Panc1 (cell line): ENCODE results near the gene KRT4. TPM values are rescaled to one million over a fixed set of nuclear protein-coding genes. Genes with fewer than 3 reads are reported as not detected.

Experiments used
- ATAC-seq: fragments of 200-7000 bp; cut with Tn5 transposase; 2 replicates; pipeline ENCODE4 v1.9.1; 2020; ENCODE audit warnings: mild to moderate bottlenecking, moderate library complexity
- BruUV-seq: library from RNA; stranded (reverse); fragments of 400-500 nt; replicated peaks from 2 replicates; lab custom pipeline; 2021; lab: Mats Ljungman, UMichigan
- CTCF ChIA-PET: fragments of 300-600 bp; sonication (Branson Sonifier 250); formaldehyde crosslinking; loops from one replicate; lab custom pipeline; 2022; ENCODE audit warnings: antibody characterized with exemption; lab: Charles Lee
- POLR2A ChIA-PET: fragments of 300-600 bp; sonication (Branson Sonifier 250); formaldehyde crosslinking; loops from one replicate; lab custom pipeline; 2022; ENCODE audit warnings: antibody characterized with exemption; lab: Charles Lee
- DNase-seq: peaks from one replicate; pipeline ENCODE4 v3.0.0-alpha.2; 2010; ENCODE audit warnings: low read depth, low spot score
- H3K27ac ChIP-seq: 2 replicates; pipeline ENCODE4 v1.5.1; 2011; ENCODE audit warnings: mild to moderate bottlenecking, low read length, inconsistent platforms
- H3K27me3 ChIP-seq: fragments of 200-500 bp; sonication (Bioruptor generic); 2 replicates; pipeline ENCODE4 v1.6.0; 2014; ENCODE audit warnings: low read length, inconsistent platforms; ENCODE audit not compliant: control insufficient read depth, insufficient read depth
- H3K36me3 ChIP-seq: fragments of 200-500 bp; sonication (Bioruptor generic); 2 replicates; pipeline ENCODE4 v1.5.1; 2014; ENCODE audit warnings: inconsistent platforms, mild to moderate bottlenecking, low read length, moderate library complexity; ENCODE audit not compliant: control insufficient read depth, insufficient read depth
- H3K4me1 ChIP-seq: 2 replicates; pipeline ENCODE4 v1.5.1; 2011; ENCODE audit warnings: inconsistent platforms, mild to moderate bottlenecking, low read length, moderate library complexity; ENCODE audit not compliant: control insufficient read depth, insufficient read depth
- H3K4me3 ChIP-seq, 2 experiments: 2 replicates each; pipeline ENCODE4 v1.5.1; 2011 to 2012; ENCODE audit warnings: low read depth in 2 of 2, low read length in 2 of 2, mild to moderate bottlenecking in 2 of 2, inconsistent platforms in 1 of 2, moderate library complexity in 1 of 2
- H3K9me3 ChIP-seq: fragments of 200-500 bp; sonication (Bioruptor generic); 2 replicates; pipeline ENCODE4 v1.5.1; 2014; ENCODE audit warnings: low read depth, mild to moderate bottlenecking, inconsistent platforms, low read length, moderate library complexity; ENCODE audit not compliant: control insufficient read depth, insufficient read depth
- POLR2AphosphoS5 ChIP-seq: IDR thresholded peaks from 2 replicates; pipeline ENCODE4 v1.6.1; 2012; ENCODE audit warnings: mild to moderate bottlenecking, low read depth, low read length, moderate library complexity
- SIN3A ChIP-seq: IDR thresholded peaks from 2 replicates; pipeline ENCODE4 v1.6.1; 2012; ENCODE audit warnings: low read depth, mild to moderate bottlenecking, low read length, moderate library complexity, borderline replicate concordance; ENCODE audit not compliant: insufficient read depth
- TCF7L2 ChIP-seq: IDR thresholded peaks from 2 replicates; pipeline ENCODE4 v1.6.1; 2011; ENCODE audit warnings: mild to moderate bottlenecking, low read depth, low read length, inconsistent platforms
- in situ Hi-C: cut with HindIII; loops from 2 replicates; pipeline ENCODE4 v1.10.0; 2016; ENCODE audit warnings: low sequenced_read_pairs, low pct_unique_long_range_greater_than_20kb
- intact Hi-C: fragments of 100-400 bp; cut with micrococcal nuclease; formaldehyde crosslinking; loops from one replicate; pipeline ENCODE4 v1.10.0; 2022; ENCODE audit not compliant: unreplicated experiment
- total RNA-seq: library from RNA; stranded (reverse); gene quantifications from one replicate; pipeline ENCODE4 v1.2.1, GENCODE V29; 2021; ENCODE audit not compliant: unreplicated experiment
- TF ChIP-seq, protein P1 (sequence below), 2 experiments: IDR thresholded peaks; 2 replicates each; pipeline ENCODE4 v1.6.1; 2011 to 2012; ENCODE audit warnings: low read depth in 2 of 2, control low read depth in 1 of 2, low read length in 1 of 2, mild to moderate bottlenecking in 1 of 2, moderate library complexity in 1 of 2; ENCODE audit not compliant: insufficient read depth in 1 of 2
- TF ChIP-seq, protein P2 (sequence below): fragments of 450-650 bp; IDR thresholded peaks from 2 replicates; pipeline ENCODE4 v1.5.1; 2017; ENCODE audit warnings: mild to moderate bottlenecking

KRT4 gene
- total RNA-seq, 1 experiment from 2014 or later: 0.15 TPM

DNA sequence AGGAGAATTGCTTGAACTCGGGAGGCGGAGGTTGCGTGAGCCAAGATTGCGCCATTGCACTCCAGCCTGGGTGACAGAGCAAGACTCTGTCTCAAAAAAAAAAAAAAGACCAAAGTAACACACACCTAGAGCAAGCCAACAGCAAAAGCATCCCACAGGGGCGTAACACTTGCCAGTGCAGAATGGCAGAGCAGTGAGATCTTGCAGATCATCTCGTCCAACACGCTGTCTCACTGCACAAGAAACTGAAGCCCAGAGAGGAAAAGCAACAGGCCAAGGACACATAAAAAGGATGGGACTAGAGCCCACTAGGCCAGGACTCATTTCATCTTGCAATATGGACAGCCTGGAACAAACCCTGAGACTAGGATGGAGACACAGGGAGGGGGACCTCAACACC, 47.6 kb upstream of the KRT4 start:
- TF ChIP-seq TCF7L2 (no peak), POLR2AphosphoS5 (no peak), SIN3A (no peak)
- TF ChIP-seq, protein P1, sequence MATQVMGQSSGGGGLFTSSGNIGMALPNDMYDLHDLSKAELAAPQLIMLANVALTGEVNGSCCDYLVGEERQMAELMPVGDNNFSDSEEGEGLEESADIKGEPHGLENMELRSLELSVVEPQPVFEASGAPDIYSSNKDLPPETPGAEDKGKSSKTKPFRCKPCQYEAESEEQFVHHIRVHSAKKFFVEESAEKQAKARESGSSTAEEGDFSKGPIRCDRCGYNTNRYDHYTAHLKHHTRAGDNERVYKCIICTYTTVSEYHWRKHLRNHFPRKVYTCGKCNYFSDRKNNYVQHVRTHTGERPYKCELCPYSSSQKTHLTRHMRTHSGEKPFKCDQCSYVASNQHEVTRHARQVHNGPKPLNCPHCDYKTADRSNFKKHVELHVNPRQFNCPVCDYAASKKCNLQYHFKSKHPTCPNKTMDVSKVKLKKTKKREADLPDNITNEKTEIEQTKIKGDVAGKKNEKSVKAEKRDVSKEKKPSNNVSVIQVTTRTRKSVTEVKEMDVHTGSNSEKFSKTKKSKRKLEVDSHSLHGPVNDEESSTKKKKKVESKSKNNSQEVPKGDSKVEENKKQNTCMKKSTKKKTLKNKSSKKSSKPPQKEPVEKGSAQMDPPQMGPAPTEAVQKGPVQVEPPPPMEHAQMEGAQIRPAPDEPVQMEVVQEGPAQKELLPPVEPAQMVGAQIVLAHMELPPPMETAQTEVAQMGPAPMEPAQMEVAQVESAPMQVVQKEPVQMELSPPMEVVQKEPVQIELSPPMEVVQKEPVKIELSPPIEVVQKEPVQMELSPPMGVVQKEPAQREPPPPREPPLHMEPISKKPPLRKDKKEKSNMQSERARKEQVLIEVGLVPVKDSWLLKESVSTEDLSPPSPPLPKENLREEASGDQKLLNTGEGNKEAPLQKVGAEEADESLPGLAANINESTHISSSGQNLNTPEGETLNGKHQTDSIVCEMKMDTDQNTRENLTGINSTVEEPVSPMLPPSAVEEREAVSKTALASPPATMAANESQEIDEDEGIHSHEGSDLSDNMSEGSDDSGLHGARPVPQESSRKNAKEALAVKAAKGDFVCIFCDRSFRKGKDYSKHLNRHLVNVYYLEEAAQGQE (IDR thresholded peaks at IDR 0.05; ENCODE audit: insufficient read depth in 1 of 2, low read depth in 2 of 2, low read length in 1 of 2): no peak
- TF ChIP-seq, protein P2, sequence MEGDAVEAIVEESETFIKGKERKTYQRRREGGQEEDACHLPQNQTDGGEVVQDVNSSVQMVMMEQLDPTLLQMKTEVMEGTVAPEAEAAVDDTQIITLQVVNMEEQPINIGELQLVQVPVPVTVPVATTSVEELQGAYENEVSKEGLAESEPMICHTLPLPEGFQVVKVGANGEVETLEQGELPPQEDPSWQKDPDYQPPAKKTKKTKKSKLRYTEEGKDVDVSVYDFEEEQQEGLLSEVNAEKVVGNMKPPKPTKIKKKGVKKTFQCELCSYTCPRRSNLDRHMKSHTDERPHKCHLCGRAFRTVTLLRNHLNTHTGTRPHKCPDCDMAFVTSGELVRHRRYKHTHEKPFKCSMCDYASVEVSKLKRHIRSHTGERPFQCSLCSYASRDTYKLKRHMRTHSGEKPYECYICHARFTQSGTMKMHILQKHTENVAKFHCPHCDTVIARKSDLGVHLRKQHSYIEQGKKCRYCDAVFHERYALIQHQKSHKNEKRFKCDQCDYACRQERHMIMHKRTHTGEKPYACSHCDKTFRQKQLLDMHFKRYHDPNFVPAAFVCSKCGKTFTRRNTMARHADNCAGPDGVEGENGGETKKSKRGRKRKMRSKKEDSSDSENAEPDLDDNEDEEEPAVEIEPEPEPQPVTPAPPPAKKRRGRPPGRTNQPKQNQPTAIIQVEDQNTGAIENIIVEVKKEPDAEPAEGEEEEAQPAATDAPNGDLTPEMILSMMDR: no peak
- ChIA-PET CTCF (no interaction called here), POLR2A (interaction anchor here (0.7 kb wide), 1 partner anchor 465 kb away, joined by 3 read pairs; no protein-coding TSS in a partner anchor)
- in situ Hi-C loops: no loop called here
- BruUV-seq: no TSS peak
- Histone ChIP-seq H3K27me3 (no peaks in the 10 kb centered on the region; the same call in 1 of the 2 replicates), H3K36me3 (no peaks in the 10 kb centered on the region), H3K4me3 (no peak overlapping the region), H3K9me3 (no peaks in the 10 kb centered on the region), H3K4me1 (no peaks in the 10 kb centered on the region), H3K27ac (no peak overlapping the region)
- no peak for ATAC-seq
- intact Hi-C loops: no loop called here
- DNase-seq: no peak

DNA sequence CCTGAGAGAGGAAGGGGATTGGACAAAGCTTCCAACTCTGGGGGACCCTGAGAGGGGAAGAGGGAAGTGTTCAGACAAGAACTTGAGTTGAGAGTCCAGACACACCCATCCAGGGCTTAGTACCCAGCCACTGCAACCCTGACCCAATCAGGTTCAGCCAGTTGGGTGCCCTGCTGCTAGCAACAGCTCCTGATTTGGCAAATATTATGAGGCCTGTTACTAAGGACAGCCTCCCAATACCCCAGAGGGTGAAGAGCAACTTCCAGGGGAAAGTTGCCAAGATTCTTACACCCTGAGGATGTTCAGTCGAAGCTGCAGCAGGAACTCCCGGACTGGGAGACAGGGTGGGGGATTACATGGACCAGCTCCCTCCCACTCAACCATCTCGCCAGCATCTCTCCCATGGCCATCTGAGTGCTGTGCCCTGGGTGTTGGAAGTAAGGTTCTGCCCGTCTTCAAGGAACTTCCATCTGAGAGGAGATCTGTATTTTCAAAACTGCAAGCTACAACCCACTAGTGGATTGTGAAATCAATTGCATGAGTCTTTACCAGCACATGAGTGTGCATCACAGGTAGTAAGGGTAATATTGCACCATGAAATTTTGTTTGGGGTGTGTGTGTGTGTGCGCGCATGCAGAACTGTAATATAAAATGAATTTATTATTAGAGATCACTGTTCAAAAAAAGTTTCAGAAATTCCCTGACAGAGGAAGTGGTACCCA, 46.3 kb upstream of the KRT4 start:
- H3K27ac ChIP-seq: no peak overlapping the region
- intact Hi-C loops (no loop called here), in situ Hi-C loops (no loop called here)
- POLR2A ChIA-PET: no interaction called here
- CTCF ChIA-PET: no interaction called here
- DNase-seq (no peak), ATAC-seq (peak; percentile 53; the same call in 1 of the 2 replicates)
- no TSS peak for BruUV-seq
- no peaks in the 10 kb centered on the region for H3K9me3 ChIP-seq
- no peaks in the 10 kb centered on the region for H3K4me1 ChIP-seq
- no peak for TF ChIP-seq POLR2AphosphoS5
- TF ChIP-seq, protein P2: no peak
- no peaks in the 10 kb centered on the region; the same call in 1 of the 2 replicates for H3K27me3 ChIP-seq
- H3K4me3 ChIP-seq: no peak overlapping the region
- no peaks in the 10 kb centered on the region for H3K36me3 ChIP-seq
